GM12874 (cell line): ENCODE data around the gene ITGB3BP.

Experiments used
- CTCF ChIP-seq: IDR thresholded peaks from 2 replicates; pipeline ENCODE4 v1.5.1; 2011; ENCODE audit warnings: low read depth, mild to moderate bottlenecking, control low read depth, low read length, moderate library complexity; ENCODE audit not compliant: insufficient read depth

ITGB3BP gene

GRCh38 chr1:63522891-63523728, at the start of gene ITGB3BP, which contains the start of gene EFCAB7:
ITGB3BP (minus strand) TSS chr1:63523225; CDS start chr1:63523133, 92 bp downstream.
EFCAB7 (plus strand) TSS chr1:63523525; CDS start chr1:63525573, 2,048 bp downstream.
- no peak for TF ChIP-seq CTCF

- TF ChIP-seq CTCF, result no peak
Observed at GRCh38 chr1:63569640-63570316, 46.8 kb upstream of the ITGB3BP start.

- TF ChIP-seq CTCF, result no peak
Observed at GRCh38 chr1:63569068-63569467, 46.0 kb upstream of the ITGB3BP start.

- no peak for TF ChIP-seq CTCF
Observed at GRCh38 chr1:63563745-63564144, 40.7 kb upstream of the ITGB3BP start.

- no peak for TF ChIP-seq CTCF
Observed at GRCh38 chr1:63559357-63559756, 36.3 kb upstream of the ITGB3BP start.

GRCh38 chr1:63557365-63557987, 34.5 kb upstream of the ITGB3BP start:
- peak; percentile 55 for TF ChIP-seq CTCF

GRCh38 chr1:63555480-63555879, 32.5 kb upstream of the ITGB3BP start:
- no peak for TF ChIP-seq CTCF
